A673 (cell line): ENCODE data around the gene TRIM8.

Experiments
- EZH2 ChIP-seq: fragments of 200-600 bp; sonication (generic); IDR thresholded peaks from 2 replicates; pipeline ENCODE4 v1.6.1; 2017; ENCODE audit warnings: borderline replicate concordance, low read depth, mild to moderate bottlenecking, mixed read lengths, antibody characterized with exemption, low read length; ENCODE audit not compliant: poor library complexity, severe bottlenecking
- TF ChIP-seq, protein P1 (sequence below): fragments of 300-800, 200-600 bp; sonication (generic); conservative IDR thresholded peaks from 2 replicates; pipeline ENCODE4 v1.5.1; 2017; ENCODE audit warnings: low read depth, mild to moderate bottlenecking, antibody characterized with exemption, low read length, moderate library complexity, mixed read lengths

- TF ChIP-seq, protein P1, sequence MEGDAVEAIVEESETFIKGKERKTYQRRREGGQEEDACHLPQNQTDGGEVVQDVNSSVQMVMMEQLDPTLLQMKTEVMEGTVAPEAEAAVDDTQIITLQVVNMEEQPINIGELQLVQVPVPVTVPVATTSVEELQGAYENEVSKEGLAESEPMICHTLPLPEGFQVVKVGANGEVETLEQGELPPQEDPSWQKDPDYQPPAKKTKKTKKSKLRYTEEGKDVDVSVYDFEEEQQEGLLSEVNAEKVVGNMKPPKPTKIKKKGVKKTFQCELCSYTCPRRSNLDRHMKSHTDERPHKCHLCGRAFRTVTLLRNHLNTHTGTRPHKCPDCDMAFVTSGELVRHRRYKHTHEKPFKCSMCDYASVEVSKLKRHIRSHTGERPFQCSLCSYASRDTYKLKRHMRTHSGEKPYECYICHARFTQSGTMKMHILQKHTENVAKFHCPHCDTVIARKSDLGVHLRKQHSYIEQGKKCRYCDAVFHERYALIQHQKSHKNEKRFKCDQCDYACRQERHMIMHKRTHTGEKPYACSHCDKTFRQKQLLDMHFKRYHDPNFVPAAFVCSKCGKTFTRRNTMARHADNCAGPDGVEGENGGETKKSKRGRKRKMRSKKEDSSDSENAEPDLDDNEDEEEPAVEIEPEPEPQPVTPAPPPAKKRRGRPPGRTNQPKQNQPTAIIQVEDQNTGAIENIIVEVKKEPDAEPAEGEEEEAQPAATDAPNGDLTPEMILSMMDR = no peak
- no peak for TF ChIP-seq EZH2
These were observed 35.3 kb downstream of the TRIM8 start for GRCh38 chr10:102679596-102679995.
